GM21447 (cell line): ENCODE results near the gene ISL1.

Experiments used
- ATAC-seq: cut with Tn5 transposase; IDR thresholded peaks from one replicate; pipeline ENCODE4 v1.9.1; 2021; ENCODE audit not compliant: unreplicated experiment

Gene ISL1

DNA sequence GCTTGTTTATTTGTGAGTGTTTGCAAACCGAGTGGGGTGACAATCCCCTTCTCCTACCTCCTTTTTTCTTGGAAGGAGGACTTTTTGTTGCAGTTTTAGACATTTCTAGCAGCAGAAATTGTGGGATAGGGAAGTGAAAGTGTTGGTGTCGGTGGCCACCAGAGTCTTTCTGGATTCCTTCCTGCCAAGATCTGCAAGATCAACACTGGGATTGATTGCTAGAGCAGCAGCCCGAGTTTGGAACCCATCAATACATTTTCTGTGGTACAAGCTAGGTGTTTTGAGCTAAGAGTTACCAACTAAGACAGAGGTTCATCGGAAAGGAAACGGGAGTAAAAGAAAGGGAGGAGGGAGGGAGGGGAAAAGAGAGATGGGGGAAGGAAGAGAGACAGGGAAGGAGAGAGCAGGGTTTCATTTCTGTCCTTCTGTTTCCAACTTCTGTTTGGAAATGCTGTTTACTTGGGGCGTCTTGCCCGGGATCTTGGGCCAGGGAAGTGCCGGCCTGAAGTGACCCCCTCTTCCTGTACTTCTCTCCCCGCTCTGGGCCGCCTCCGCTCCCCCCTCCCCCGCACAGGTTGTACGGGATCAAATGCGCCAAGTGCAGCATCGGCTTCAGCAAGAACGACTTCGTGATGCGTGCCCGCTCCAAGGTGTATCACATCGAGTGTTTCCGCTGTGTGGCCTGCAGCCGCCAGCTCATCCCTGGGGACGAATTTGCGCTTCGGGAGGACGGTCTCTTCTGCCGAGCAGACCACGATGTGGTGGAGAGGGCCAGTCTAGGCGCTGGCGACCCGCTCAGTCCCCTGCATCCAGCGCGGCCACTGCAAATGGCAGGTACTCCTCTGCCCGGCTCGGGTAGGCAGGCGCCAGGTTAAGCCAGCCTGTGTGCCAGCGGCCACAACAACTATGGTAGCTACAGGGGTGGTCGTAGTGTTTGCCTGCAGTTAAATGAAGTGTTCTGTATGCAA, 4.0 kb downstream of the ISL1 start:
- no peak for ATAC-seq

DNA sequence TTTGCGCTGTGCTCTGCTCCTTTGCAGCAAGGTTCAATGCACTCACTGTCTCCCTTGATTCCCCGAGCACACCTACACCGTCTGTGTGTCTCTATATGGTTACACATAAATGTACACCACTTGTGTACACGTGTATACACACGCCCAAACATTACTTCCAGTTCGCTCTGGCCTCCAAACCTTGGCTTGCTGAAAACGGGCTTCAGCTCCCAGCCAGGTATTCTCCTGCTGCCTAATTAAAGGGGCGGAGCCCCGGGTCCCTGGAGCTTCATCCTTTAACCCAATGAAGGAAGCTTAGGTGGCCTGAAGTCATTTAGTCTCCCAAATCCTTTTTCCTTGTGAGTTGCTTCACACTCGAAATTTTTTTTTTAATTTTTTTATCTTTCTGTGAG, 4.6 kb downstream of the ISL1 start:
- no peak for ATAC-seq

DNA sequence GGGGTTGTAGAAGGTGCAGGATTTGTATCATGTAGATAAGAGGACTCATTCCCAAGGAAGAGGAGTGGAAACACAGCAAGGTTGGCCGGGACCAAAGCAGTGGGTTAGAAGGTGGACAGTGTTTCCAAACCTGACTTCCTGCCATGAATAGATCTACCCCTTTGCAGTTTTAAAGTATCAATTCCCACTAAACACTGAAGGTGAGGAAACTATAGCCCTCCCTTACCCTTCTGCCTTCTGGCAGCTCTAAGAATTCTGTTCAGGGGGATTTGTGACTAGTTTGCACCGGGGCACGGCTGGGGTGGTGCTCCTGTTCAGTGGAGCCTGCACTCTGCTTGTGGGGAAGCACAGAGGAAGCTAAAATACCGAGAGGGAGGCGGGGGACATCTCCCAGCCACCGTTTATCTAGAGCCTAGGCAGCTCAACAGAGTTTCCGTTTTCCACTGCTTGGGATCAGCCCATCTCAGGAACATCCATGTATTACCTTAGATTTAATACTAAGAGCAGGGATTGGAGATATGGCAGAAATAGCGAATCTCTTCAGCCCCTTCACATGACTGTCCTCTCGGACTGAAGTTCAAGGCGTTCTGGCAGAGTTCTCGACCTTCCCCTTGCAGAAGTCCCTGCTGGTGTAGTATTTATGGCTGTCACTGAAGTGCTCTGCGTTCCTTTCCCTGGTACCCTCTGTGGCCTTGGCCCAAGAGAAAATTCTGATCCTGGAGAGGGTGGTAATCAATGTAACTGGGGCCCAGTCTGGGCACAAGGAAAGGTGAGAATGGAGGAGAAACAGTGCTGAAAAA, 5.4 kb downstream of the ISL1 start:
- ATAC-seq: no peak

DNA sequence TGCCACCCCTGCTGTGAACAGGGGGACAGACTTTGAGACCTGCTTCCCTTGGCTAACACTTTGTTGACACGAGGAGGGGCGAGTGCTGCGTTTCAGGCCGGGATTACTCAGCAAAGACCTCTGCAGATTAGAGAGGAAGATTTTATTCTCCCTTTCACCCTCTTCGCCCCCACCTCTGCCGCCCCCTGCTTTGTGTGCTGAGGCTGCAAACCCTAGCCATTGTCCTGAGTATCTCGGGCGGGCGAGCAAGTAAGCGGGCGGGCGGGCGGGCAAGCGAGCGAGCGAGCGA, 6.0 kb downstream of the ISL1 start:
- ATAC-seq: no peak

DNA sequence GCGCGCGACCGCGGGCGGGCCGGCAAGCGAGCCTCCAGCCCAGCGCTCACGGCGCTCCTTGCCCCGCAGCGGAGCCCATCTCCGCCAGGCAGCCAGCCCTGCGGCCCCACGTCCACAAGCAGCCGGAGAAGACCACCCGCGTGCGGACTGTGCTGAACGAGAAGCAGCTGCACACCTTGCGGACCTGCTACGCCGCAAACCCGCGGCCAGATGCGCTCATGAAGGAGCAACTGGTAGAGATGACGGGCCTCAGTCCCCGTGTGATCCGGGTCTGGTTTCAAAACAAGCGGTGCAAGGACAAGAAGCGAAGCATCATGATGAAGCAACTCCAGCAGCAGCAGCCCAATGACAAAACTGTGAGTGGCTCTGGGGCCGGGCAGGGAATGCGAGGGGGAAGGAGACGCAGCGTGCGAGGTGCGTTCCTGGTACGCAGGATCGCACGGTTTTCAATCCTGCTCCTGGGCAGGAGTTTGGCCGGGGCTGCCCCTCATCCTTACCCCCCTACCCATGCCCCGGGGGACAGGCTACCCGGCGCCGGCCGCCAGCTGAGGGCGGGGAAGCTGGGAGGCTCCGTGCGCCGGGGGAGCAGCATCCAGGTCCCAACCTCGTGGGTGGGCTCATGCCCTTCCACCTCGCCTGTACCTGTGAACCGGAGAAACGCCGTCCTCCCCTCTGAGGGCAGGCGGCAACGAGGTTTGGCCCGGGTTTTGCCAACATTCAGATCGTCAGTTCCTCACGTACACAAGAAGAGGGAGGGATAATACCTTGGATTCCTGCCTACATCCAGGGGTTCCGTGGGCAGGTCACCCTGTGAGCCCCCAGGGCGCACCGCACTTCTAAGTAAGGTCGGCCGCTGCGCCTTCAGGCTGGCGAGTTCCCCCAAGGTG, 6.6 kb downstream of the ISL1 start:
- ATAC-seq: no peak

DNA sequence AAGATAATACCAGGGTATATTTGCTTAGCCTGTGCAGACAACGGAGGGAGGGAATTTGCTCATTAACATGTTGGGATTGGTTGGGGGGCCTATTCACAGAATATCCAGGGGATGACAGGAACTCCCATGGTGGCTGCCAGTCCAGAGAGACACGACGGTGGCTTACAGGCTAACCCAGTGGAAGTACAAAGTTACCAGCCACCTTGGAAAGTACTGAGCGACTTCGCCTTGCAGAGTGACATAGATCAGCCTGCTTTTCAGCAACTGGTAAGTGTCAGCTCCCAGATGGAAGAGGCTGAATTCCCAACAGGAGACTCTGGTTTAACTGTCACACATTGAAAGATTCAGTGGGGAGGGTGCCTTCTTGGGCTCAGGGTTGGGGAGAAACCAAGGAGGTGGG, 7.9 kb downstream of the ISL1 start:
- ATAC-seq: no peak

DNA sequence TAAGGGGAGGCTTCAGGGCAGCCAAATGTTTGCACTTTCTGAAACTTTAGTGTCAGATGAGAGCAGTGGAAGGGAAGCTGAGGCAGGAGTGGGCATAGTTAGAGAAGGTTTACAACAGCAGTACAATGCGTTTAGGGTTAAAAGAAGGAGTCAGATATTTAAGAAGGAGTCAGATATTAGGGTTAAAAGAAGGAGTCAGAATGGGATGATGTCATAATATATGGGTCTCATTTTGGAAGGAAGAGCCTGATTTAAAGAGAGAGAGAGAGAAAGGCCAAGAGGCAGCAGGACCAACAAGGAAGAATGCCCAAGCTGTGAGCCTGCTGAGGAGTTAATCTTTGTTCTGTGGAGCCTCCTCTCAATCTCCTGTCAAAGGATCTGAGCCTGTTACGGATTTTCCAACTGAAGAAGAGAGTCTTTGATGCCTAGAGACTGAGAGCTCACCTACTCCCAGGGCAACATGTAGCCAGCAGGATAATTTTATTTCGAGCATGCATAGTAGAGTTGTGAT, 9.5 kb downstream of the ISL1 start:
- ATAC-seq: no peak

DNA sequence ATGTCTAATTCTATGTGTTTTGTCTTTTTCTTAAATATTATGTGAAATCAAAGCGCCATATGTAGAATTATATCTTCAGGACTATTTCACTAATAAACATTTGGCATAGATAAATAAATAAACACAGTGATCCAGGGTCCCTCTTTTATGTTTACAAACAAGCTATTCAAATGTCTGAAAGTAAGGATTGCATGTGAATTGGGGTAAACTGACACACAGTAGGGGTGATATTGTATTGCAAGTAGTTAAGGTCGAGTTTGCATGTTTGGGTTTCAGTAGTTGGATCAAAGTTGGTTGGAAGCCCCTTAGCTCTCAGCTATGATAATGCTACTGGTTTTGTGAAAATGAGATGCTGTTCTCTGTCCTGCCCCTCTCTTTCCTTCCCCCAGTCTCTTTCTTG, 11.4 kb downstream of the ISL1 start:
- no peak for ATAC-seq

DNA sequence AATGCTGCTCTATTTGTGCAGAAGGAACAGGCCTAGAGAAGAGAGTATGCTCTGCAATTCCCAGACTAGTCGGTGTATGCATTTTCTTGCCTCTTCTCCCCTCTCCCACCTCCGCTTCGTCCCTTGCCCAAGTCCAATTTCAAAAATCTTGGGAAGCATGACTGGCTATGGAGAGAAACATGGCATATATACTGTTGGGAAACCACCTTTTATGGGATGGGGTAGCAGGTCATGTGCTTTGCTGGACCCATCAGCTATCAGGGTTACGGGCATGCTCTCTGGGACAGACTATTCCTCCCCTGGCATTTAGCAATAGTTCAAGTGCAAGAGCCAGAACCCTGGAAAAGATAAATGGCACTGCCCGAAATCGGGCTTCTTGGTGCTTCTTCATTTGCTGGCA, 12.0 kb downstream of the ISL1 start:
- no peak for ATAC-seq

DNA sequence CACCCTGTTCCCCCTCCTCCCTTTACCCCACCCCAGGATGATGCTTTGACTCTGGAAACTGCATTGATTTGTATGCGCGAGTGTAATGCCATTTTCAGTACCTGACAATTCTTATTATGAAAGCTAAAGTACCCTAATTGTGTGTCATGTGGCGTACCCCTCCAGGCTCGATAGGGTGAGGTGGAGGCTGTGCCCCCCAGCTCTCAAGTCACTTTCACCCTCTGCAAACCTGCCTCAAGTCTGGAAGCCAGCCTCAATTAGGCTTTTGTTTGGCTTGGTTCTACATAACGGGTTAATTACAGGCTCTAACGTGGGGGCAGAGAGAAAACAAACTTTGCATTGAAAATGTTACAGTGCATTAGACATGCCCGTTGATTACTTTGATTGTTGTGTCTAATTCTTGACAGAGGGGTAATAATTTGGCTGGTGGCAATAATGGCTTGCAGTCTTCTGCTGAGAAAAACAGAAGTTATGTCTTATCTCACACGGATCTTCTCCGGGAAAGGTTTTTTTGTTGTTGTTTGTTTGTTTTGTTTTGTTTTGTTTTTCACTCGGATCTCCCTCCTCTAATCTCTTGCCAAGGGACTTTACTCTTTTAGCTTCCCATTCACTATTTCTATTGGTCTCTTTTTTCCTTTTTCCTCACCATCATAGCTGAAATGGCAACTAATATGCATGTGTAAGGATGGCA, 12.6 kb downstream of the ISL1 start:
- no peak for ATAC-seq

DNA sequence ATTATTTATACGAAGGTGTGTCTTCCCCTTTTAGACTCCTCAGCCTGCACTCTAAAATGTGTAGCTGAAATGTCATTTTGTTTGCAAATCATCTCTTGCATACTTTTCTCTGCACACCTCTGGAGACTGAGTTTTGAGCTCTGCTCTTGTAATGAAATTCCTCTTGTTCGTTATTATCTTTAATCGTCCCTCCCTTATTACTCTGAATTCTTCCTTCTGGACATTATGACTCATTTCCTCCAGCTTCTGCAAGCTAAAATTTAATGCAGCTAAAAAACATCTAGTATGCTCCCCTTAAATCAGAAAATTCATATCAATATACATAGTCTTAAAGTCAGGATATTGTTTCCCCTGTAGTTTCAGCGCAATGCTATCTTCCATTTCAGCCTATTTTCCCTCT, 13.5 kb downstream of the ISL1 start:
- no peak for ATAC-seq

DNA sequence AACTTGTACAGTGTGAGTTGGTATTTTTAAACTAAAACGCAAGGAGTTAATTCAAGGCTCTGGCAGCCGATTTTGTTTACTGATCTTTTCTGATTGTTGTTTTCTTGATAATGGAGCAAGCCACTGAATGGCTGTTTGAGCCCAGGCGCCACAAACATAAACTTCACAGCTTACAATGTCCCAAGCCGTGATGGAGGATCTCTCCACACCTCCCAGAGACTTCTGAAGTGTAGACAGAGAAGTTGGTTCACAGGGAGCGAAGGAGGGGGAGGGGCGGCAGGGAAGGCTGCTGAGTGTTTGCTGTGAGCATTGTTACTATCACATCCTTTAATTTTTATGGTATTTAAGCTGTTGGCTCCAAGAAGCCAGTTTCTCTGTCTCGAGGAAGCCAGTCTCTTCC, 14.7 kb downstream of the ISL1 start:
- no peak for ATAC-seq

DNA sequence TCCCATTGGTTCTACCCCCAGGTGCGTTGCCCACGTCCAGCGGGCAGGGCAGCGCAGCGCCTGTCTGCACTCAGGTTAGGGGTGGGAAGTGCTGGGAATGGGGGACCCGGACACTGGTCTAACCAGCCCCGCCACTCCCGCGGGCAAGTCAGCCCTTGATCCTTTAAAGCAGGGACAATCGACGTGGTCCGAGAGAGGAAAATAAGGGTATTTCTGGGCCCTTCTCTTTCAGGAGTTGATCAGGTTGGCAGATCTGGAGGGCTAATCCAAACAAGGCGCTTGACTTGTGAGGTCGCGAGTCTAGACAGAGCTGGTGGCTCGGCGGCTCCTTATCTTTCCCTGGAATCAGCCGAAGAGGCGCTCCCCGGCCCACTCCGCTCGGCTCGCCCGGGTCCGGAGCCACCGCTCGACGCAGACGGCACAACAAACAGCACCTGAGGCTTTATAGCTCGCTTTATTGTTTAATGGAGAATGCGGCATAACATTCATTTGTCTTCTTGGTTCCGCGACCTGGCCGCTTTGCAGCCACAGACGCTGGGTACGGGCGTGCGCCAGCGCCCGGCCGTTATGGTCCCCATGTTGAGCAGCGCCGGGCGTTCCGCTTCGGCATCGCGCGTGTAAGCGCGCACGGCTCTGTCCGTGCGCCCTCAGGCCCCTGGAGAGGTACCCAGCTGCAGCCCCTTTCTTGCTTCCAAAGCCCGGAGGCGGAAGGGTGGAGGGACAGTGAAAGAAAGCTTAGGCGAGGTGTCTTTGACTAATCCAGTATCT, 15.8 kb downstream of the ISL1 start:
- ATAC-seq: no peak

DNA sequence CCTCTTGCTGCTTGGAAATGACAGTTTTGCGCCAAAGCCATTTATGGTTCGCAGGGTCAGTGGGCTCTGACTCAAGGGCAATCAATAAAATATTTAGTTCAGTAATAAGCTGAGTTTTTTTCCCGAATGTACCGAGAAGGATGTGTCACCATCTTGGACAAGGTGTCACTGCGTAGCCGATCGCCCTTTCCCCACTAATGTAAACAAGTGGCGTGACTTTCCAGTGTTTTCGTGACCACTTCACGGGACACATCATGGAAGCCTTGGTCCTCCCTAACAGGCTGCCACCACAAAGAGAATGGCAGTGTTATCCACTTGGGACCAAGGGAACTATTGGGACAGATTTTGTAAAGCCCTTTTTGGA, 16.4 kb downstream of the ISL1 start:
- no peak for ATAC-seq

DNA sequence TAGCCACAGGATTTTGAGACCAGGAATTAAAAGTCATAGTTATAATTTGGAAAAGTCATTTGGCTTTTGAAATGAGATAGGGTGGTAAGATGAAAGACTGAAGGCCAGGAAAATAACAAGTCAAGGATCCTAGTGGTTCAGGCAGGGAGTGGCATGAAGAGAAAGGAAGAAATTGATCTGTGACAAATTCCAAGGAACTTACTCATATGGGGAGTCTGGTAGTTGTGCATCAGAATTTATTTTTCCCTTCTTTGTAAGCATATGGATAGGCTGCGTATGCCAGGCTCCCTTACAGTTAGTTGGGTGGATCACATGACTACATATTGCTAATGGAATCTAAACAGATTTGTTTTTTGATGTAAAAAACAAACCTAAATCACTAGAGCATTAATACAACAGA, 21.0 kb downstream of the ISL1 start:
- no peak for ATAC-seq

DNA sequence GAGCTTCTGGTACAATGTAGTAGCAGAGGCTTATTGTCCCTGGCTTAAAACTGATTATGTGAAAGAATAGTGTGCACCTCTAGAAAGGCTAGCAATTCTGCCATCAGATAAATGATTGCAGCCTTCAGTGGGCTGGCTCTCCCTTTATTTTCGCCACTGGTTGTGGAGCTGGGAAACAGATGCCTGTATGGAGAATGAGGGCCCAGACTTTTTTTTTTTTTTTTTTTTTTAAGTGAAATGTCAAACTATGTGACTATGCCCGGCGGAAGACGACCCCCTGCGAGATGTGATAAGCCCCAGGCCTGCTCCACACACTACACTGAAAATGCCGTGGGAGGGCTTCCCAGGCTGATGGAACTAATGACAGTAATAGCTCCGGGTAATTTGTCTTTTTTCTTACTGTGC, 28.7 kb downstream of the ISL1 start:
- no peak for ATAC-seq

DNA sequence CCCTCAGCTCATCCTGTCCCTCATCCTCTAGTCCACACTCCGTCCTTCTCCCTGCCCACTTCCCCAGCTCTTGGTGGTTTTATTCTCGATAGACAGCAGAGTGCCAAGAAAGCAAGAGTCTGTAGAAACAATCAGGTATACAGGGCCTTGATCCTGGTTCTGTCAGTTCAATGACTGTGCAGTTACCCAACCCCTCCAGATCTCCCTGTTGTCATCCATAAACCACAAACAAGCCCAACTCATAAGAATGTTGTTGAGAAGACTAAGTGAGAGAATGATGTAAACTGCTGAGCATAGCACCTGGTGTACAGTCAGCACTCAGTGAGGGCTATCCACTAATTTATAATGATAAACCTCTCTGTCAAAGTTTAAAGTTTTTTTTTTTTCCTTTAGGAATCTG, 31.3 kb downstream of the ISL1 start:
- ATAC-seq: no peak

DNA sequence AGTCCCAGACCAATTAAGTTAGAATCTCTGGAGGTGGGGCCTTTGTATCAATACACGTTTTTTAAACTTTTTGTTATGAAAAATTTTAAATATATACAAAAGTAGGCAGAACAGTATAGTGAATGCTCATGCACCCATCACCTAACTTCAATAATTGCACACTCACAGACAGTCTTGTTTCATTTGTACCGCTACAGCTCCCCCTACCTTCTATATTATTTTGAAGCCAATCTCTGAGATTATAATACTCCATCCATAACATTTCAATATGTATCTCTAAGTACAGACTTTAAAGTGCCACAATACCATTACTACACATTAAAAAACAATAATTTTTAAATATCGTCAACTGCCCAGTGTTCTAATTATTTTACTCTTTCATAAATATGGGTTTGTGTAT, 32.9 kb downstream of the ISL1 start:
- ATAC-seq: no peak

DNA sequence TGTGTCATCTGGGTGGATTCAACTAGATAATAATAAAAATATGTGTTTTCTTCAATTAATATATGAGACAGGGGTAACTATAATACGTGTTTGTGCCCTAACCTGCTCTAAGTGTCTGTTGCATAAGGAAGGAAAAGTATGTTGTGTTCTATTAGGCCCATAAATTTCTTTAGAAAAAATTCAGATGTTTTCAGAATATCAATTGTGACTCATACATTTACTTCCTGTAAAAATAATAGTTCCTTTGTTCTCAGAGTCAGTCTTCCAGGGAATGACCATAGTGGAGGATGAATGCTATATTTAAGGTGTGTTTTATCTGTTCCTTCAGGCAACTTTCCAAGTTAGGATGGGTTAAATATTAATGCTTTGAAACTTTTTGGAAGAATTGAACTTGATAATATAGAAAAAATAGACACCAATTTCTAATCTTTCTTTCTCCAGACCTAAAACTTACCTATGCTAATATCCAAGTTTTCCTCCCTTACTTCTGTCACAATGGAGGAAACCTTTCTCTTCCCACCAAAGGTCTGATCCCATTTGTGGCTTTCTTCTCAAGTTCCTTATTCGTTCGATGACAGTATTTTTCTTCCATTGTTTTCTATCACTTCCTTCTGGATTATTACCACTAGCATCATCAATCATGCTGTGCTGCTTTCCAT, 49.9 kb downstream of the ISL1 start:
- ATAC-seq: no peak
